Gastrocnemius medialis (tissue), 4 donors: ENCODE results near the gene PRPH2. TPM values are rescaled to one million over a fixed set of nuclear protein-coding genes. Genes with fewer than 3 reads are reported as not detected.

Experiments used
- ATAC-seq, 2 donors: fragments of 150-250 bp; one replicate each; pipeline ENCODE4 v1.9.1; 2016
- DNase-seq, 2 donors: peaks; one replicate each; pipeline ENCODE4 v3.0.0-alpha.2; 2019
- H3K27ac ChIP-seq, 4 donors: fragments of 200-600 bp; sonication (generic); 1 replicate in 1 of 4; 2 replicates in 3 of 4; pipeline ENCODE4 v1.5.1; 2016 to 2018; ENCODE audit warnings: mild to moderate bottlenecking in 2 of 4, moderate library complexity in 1 of 4
- H3K27me3 ChIP-seq, 3 donors: fragments of 200-600 bp; sonication (generic) in 2 of 3; 1 replicate in 1 of 3; 2 replicates in 2 of 3; pipeline versions ENCODE4 v1.5.1 to v1.6.0; 2016 to 2019; ENCODE audit warnings: mild to moderate bottlenecking in 1 of 3, moderate library complexity in 1 of 3
- H3K36me3 ChIP-seq, 2 donors: fragments of 200-600 bp; sonication (generic) in 1 of 2; one replicate each; pipeline ENCODE4 v1.5.1; 2017 to 2018
- H3K4me1 ChIP-seq, 2 donors: fragments of 200-600 bp; sonication (generic) in 1 of 2; one replicate each; pipeline ENCODE4 v1.5.1; 2016 to 2017; ENCODE audit warnings: mild to moderate bottlenecking in 2 of 2
- H3K4me3 ChIP-seq, 4 donors: fragments of 200-600 bp; sonication (generic) in 3 of 4; 1 replicate in 1 of 4; 2 replicates in 3 of 4; pipeline ENCODE4 v1.5.1; 2016 to 2019; ENCODE audit warnings: mild to moderate bottlenecking in 2 of 4
- H3K9me3 ChIP-seq, 3 donors: fragments of 200-600 bp; sonication (generic) in 2 of 3; 1 replicate in 1 of 3; 2 replicates in 2 of 3; pipeline ENCODE4 v1.5.1; 2016 to 2019
- POLR2A ChIP-seq, 2 donors: fragments of 450-650 bp; IDR thresholded peaks; one replicate each; pipeline ENCODE4 v1.6.1; 2017; ENCODE audit warnings: antibody characterized with exemption in 2 of 2, mild to moderate bottlenecking in 2 of 2, moderate library complexity in 2 of 2
- in situ Hi-C, 4 donors: fragments of 200-750 bp; cut with MboI; loops; one replicate each; pipeline versions ENCODE4 v1.15.0 to v1.8.0; 2017; ENCODE audit warnings: low sequenced_read_pairs in 4 of 4
- intact Hi-C: fragments of 100-400 bp; cut with DNase I; formaldehyde crosslinking; loops from one replicate; pipeline ENCODE4 v1.15.1; 2023; ENCODE audit warnings: low total_unique reads
- total RNA-seq, 4 donors: library from RNA; depleted of rRNA; stranded (reverse); fragments of >200 nt; gene quantifications; one replicate each; pipeline versions ENCODE4 v1.1.0 to v1.2.3, GENCODE V29; 2016
- TF ChIP-seq, protein P1 (sequence below), 5 experiments: fragments of 450-650 bp in 3 of 5; fragments of 200-600 bp in 2 of 5; sonication (generic) in 2 of 5; IDR thresholded peaks in 4 of 5; conservative IDR thresholded peaks in 1 of 5; 1 replicate in 4 of 5; 2 replicates in 1 of 5; pipeline ENCODE4 v1.5.1; 2016 to 2019; ENCODE audit warnings: antibody characterized with exemption in 5 of 5, mild to moderate bottlenecking in 3 of 5, moderate library complexity in 3 of 5

The PRPH2 gene, protein sequence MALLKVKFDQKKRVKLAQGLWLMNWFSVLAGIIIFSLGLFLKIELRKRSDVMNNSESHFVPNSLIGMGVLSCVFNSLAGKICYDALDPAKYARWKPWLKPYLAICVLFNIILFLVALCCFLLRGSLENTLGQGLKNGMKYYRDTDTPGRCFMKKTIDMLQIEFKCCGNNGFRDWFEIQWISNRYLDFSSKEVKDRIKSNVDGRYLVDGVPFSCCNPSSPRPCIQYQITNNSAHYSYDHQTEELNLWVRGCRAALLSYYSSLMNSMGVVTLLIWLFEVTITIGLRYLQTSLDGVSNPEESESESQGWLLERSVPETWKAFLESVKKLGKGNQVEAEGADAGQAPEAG
- 1 to 10 TPM in 2 of 4 donors, under 1 TPM in 2; 0.16 to 3.8 (median 1.8) TPM for total RNA-seq

DNA sequence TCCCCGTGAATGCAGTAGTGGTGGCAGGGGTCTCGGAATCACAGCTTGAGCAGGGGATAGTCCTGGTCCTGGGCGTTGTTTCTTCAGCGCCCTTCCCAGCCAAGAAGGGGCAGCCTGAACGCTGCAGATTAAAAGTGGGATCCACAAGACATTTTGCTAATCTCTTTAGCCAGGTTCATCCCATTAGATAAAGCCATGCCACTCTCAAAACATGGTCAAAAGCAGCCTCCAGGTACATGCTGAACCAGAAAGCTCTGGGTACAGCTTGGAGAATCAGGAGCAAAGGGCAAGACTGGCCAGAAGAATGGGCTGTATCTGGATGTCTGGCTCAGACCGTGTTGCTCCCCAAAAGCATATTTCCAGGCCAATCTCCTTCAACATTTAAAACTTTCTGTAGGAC lies at the start of gene PRPH2:
Gene PRPH2 (minus strand): TSS at position 101 of the 400 bp plus-strand sequence. CDS start 263 bp downstream, outside the sequence.
- Histone ChIP-seq H3K36me3 (no peaks in the 10 kb centered on the region), H3K4me1 (peaks cover 13 to 35% of the 10 kb centered on the region in 2 donors), H3K4me3 (no peak within 1 kb of the TSS), H3K27ac (no peak within 1 kb of the TSS), H3K9me3 (no peaks in the 10 kb centered on the region), H3K27me3 (no peaks in the 10 kb centered on the region)
- DNase-seq, result no peak
- intact Hi-C loops, result no loop called here
- in situ Hi-C loops, result loop anchor here in 2 of 4 donors (5.0 kb wide), 1 partner anchor 60 kb away; no protein-coding TSS in a partner anchor
- TF ChIP-seq POLR2A (IDR thresholded peaks at IDR 0.05), result no peak
- TF ChIP-seq, protein P1, sequence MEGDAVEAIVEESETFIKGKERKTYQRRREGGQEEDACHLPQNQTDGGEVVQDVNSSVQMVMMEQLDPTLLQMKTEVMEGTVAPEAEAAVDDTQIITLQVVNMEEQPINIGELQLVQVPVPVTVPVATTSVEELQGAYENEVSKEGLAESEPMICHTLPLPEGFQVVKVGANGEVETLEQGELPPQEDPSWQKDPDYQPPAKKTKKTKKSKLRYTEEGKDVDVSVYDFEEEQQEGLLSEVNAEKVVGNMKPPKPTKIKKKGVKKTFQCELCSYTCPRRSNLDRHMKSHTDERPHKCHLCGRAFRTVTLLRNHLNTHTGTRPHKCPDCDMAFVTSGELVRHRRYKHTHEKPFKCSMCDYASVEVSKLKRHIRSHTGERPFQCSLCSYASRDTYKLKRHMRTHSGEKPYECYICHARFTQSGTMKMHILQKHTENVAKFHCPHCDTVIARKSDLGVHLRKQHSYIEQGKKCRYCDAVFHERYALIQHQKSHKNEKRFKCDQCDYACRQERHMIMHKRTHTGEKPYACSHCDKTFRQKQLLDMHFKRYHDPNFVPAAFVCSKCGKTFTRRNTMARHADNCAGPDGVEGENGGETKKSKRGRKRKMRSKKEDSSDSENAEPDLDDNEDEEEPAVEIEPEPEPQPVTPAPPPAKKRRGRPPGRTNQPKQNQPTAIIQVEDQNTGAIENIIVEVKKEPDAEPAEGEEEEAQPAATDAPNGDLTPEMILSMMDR (IDR thresholded peaks at IDR 0.05 in 4 of 5, conservative IDR thresholded peaks at IDR 0.05 in 1 of 5), result no peak
- ATAC-seq, result no peak

DNA sequence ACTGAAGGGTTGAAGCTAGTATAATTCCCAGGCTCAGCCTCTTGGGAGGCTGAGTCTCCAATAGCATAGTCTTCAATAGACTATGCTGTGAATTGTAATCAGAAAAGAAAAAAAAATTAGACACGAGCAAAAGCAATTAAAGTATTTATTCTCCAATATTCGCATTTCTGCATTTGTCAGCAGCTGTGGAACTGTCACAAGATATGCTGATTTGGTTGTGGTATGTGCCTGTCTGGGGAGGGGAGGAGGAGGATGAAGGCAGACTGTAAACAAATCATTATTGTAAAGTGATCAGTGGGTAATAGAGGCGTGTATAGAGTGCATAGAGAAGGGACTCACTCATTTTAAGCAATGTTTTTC lies 49.3 kb upstream of the PRPH2 start:
- DNase-seq (no peak), ATAC-seq (no peak)
- no peak overlapping the region for H3K4me3 ChIP-seq
- no peaks in the 10 kb centered on the region for H3K4me1 ChIP-seq
- no peaks in the 10 kb centered on the region for H3K36me3 ChIP-seq
- intact Hi-C loops, result no loop called here
- TF ChIP-seq, protein P1 (IDR thresholded peaks at IDR 0.05 in 4 of 5, conservative IDR thresholded peaks at IDR 0.05 in 1 of 5), result no peak
- no peak for TF ChIP-seq POLR2A (IDR thresholded peaks at IDR 0.05)
- no peaks in the 10 kb centered on the region for H3K27me3 ChIP-seq
- in situ Hi-C loops, result no loop called here
- H3K27ac ChIP-seq, result no peak overlapping the region
- H3K9me3 ChIP-seq, result no peaks in the 10 kb centered on the region

DNA sequence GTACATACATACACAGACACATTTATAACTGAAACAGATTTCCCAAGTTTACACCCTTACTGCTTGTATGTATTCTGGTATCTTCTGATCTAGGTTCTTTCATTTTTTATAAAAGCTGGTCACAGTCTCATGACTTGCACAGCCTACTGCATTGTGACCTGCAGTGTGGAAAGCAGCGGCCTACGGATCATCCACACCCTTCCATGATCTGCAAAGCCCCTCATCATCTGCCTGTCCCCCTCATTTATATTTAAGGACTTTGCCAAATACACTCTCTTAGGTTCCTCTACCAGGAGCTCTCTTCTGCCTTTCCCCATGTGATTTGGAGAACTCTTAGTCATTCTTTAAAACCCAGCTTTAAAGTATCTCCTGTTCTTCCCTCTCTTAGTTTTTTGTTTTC lies 47.4 kb upstream of the PRPH2 start:
- no peak overlapping the region for H3K27ac ChIP-seq
- TF ChIP-seq, protein P1 (IDR thresholded peaks at IDR 0.05 in 4 of 5, conservative IDR thresholded peaks at IDR 0.05 in 1 of 5), result no peak
- no peak for TF ChIP-seq POLR2A (IDR thresholded peaks at IDR 0.05)

DNA sequence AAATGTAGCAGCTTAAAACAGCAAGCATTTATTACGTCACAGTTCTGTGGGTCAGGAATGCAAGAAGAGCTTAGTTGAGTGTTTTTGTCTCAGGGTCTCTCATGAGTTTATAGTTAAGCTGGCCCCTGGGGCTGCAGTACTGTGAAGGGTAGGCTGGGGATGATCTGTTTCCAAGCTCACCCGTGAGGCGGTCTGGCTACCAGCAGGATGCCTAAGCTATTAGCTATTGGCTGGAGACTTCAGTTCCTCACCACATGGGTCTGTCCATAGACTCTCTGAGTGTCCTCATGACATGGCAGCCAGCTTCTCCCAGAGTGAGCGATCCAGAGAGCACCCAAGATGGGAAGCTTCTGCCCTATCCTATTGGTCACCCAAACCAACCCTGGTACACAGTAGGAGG lies 46.7 kb upstream of the PRPH2 start:
- Histone ChIP-seq H3K4me1 (peaks cover 4 to 10% of the 10 kb centered on the region in 2 donors), H3K4me3 (no peak overlapping the region), H3K36me3 (no peaks in the 10 kb centered on the region), H3K27ac (no peak overlapping the region), H3K27me3 (no peaks in the 10 kb centered on the region), H3K9me3 (no peaks in the 10 kb centered on the region)
- intact Hi-C loops (no loop called here), in situ Hi-C loops (no loop called here)
- DNase-seq, result no peak
- TF ChIP-seq, protein P1 (IDR thresholded peaks at IDR 0.05 in 4 of 5, conservative IDR thresholded peaks at IDR 0.05 in 1 of 5), result no peak
- no peak for TF ChIP-seq POLR2A (IDR thresholded peaks at IDR 0.05)
- ATAC-seq, result no peak

More for the DNA sequence above, 47.4 kb upstream of the PRPH2 start:
- Histone ChIP-seq H3K27me3 (no peaks in the 10 kb centered on the region), H3K4me1 (peaks cover 4 to 10% of the 10 kb centered on the region in 2 donors), H3K36me3 (no peaks in the 10 kb centered on the region), H3K4me3 (no peak overlapping the region), H3K9me3 (no peaks in the 10 kb centered on the region)
- in situ Hi-C loops, result no loop called here
- ATAC-seq (no peak), DNase-seq (no peak)
- intact Hi-C loops, result no loop called here
